Panc1 (cell line): ENCODE measurements around the gene CEMIP. TPM values are rescaled to one million over a fixed set of nuclear protein-coding genes. Genes with fewer than 3 reads are reported as not detected.

Experiments
- ATAC-seq: fragments of 200-7000 bp; cut with Tn5 transposase; 2 replicates; pipeline ENCODE4 v1.9.1; 2020; ENCODE audit warnings: mild to moderate bottlenecking, moderate library complexity
- BruUV-seq: library from RNA; stranded (reverse); fragments of 400-500 nt; replicated peaks from 2 replicates; lab custom pipeline; 2021; lab: Mats Ljungman, UMichigan
- CTCF ChIA-PET: fragments of 300-600 bp; sonication (Branson Sonifier 250); formaldehyde crosslinking; loops from one replicate; lab custom pipeline; 2022; ENCODE audit warnings: antibody characterized with exemption; lab: Charles Lee
- POLR2A ChIA-PET: fragments of 300-600 bp; sonication (Branson Sonifier 250); formaldehyde crosslinking; loops from one replicate; lab custom pipeline; 2022; ENCODE audit warnings: antibody characterized with exemption; lab: Charles Lee
- DNase-seq: peaks from one replicate; pipeline ENCODE4 v3.0.0-alpha.2; 2010; ENCODE audit warnings: low read depth, low spot score
- H3K27ac ChIP-seq: 2 replicates; pipeline ENCODE4 v1.5.1; 2011; ENCODE audit warnings: mild to moderate bottlenecking, low read length, inconsistent platforms
- H3K27me3 ChIP-seq: fragments of 200-500 bp; sonication (Bioruptor generic); 2 replicates; pipeline ENCODE4 v1.6.0; 2014; ENCODE audit warnings: low read length, inconsistent platforms; ENCODE audit not compliant: control insufficient read depth, insufficient read depth
- H3K36me3 ChIP-seq: fragments of 200-500 bp; sonication (Bioruptor generic); 2 replicates; pipeline ENCODE4 v1.5.1; 2014; ENCODE audit warnings: inconsistent platforms, mild to moderate bottlenecking, low read length, moderate library complexity; ENCODE audit not compliant: control insufficient read depth, insufficient read depth
- H3K4me1 ChIP-seq: 2 replicates; pipeline ENCODE4 v1.5.1; 2011; ENCODE audit warnings: inconsistent platforms, mild to moderate bottlenecking, low read length, moderate library complexity; ENCODE audit not compliant: control insufficient read depth, insufficient read depth
- H3K4me3 ChIP-seq, 2 experiments: 2 replicates each; pipeline ENCODE4 v1.5.1; 2011 to 2012; ENCODE audit warnings: low read depth in 2 of 2, low read length in 2 of 2, mild to moderate bottlenecking in 2 of 2, inconsistent platforms in 1 of 2, moderate library complexity in 1 of 2
- H3K9me3 ChIP-seq: fragments of 200-500 bp; sonication (Bioruptor generic); 2 replicates; pipeline ENCODE4 v1.5.1; 2014; ENCODE audit warnings: low read depth, mild to moderate bottlenecking, inconsistent platforms, low read length, moderate library complexity; ENCODE audit not compliant: control insufficient read depth, insufficient read depth
- POLR2AphosphoS5 ChIP-seq: IDR thresholded peaks from 2 replicates; pipeline ENCODE4 v1.6.1; 2012; ENCODE audit warnings: mild to moderate bottlenecking, low read depth, low read length, moderate library complexity
- SIN3A ChIP-seq: IDR thresholded peaks from 2 replicates; pipeline ENCODE4 v1.6.1; 2012; ENCODE audit warnings: low read depth, mild to moderate bottlenecking, low read length, moderate library complexity, borderline replicate concordance; ENCODE audit not compliant: insufficient read depth
- TCF7L2 ChIP-seq: IDR thresholded peaks from 2 replicates; pipeline ENCODE4 v1.6.1; 2011; ENCODE audit warnings: mild to moderate bottlenecking, low read depth, low read length, inconsistent platforms
- in situ Hi-C: cut with HindIII; loops from 2 replicates; pipeline ENCODE4 v1.10.0; 2016; ENCODE audit warnings: low sequenced_read_pairs, low pct_unique_long_range_greater_than_20kb
- intact Hi-C: fragments of 100-400 bp; cut with micrococcal nuclease; formaldehyde crosslinking; loops from one replicate; pipeline ENCODE4 v1.10.0; 2022; ENCODE audit not compliant: unreplicated experiment
- total RNA-seq: library from RNA; stranded (reverse); gene quantifications from one replicate; pipeline ENCODE4 v1.2.1, GENCODE V29; 2021; ENCODE audit not compliant: unreplicated experiment
- TF ChIP-seq, protein P1 (sequence below): fragments of 450-650 bp; IDR thresholded peaks from 2 replicates; pipeline ENCODE4 v1.5.1; 2017; ENCODE audit warnings: mild to moderate bottlenecking
- TF ChIP-seq, protein P2 (sequence below), 2 experiments: IDR thresholded peaks; 2 replicates each; pipeline ENCODE4 v1.6.1; 2011 to 2012; ENCODE audit warnings: low read depth in 2 of 2, control low read depth in 1 of 2, low read length in 1 of 2, mild to moderate bottlenecking in 1 of 2, moderate library complexity in 1 of 2; ENCODE audit not compliant: insufficient read depth in 1 of 2

CEMIP gene
- total RNA-seq, 1 experiment from 2014 or later, result 0.46 TPM

DNA sequence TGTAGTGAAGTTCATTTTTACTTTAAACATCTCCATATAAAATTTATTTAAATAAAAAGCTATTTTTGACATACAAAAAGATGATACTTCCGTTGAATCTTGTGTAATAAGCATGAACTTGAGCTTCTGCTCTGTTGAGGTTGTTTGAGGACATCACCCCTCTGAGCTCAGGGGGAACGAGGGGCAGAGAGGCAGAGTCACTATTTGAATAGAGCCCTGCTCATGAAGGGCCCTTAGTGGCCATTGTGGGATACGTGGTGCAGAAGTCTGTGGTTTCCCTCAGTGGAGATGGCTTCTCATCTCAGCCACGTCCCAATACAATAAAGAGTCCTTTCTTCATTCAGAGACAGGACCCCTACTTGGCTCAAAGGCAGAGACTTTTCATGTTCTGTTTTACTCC is 10.6 kb downstream of the CEMIP start:
- no peaks in the 10 kb centered on the region for H3K36me3 ChIP-seq
- CTCF ChIA-PET, result no interaction called here
- H3K27ac ChIP-seq, result no peak overlapping the region
- no peak for DNase-seq
- H3K9me3 ChIP-seq, result no peaks in the 10 kb centered on the region
- intact Hi-C loops, result no loop called here
- TF ChIP-seq, protein P1, sequence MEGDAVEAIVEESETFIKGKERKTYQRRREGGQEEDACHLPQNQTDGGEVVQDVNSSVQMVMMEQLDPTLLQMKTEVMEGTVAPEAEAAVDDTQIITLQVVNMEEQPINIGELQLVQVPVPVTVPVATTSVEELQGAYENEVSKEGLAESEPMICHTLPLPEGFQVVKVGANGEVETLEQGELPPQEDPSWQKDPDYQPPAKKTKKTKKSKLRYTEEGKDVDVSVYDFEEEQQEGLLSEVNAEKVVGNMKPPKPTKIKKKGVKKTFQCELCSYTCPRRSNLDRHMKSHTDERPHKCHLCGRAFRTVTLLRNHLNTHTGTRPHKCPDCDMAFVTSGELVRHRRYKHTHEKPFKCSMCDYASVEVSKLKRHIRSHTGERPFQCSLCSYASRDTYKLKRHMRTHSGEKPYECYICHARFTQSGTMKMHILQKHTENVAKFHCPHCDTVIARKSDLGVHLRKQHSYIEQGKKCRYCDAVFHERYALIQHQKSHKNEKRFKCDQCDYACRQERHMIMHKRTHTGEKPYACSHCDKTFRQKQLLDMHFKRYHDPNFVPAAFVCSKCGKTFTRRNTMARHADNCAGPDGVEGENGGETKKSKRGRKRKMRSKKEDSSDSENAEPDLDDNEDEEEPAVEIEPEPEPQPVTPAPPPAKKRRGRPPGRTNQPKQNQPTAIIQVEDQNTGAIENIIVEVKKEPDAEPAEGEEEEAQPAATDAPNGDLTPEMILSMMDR, result no peak
- TF ChIP-seq POLR2AphosphoS5, result no peak
- TF ChIP-seq TCF7L2, result no peak
- no peak for TF ChIP-seq SIN3A
- TF ChIP-seq, protein P2, sequence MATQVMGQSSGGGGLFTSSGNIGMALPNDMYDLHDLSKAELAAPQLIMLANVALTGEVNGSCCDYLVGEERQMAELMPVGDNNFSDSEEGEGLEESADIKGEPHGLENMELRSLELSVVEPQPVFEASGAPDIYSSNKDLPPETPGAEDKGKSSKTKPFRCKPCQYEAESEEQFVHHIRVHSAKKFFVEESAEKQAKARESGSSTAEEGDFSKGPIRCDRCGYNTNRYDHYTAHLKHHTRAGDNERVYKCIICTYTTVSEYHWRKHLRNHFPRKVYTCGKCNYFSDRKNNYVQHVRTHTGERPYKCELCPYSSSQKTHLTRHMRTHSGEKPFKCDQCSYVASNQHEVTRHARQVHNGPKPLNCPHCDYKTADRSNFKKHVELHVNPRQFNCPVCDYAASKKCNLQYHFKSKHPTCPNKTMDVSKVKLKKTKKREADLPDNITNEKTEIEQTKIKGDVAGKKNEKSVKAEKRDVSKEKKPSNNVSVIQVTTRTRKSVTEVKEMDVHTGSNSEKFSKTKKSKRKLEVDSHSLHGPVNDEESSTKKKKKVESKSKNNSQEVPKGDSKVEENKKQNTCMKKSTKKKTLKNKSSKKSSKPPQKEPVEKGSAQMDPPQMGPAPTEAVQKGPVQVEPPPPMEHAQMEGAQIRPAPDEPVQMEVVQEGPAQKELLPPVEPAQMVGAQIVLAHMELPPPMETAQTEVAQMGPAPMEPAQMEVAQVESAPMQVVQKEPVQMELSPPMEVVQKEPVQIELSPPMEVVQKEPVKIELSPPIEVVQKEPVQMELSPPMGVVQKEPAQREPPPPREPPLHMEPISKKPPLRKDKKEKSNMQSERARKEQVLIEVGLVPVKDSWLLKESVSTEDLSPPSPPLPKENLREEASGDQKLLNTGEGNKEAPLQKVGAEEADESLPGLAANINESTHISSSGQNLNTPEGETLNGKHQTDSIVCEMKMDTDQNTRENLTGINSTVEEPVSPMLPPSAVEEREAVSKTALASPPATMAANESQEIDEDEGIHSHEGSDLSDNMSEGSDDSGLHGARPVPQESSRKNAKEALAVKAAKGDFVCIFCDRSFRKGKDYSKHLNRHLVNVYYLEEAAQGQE (IDR thresholded peaks at IDR 0.05; ENCODE audit: insufficient read depth in 1 of 2, low read depth in 2 of 2, low read length in 1 of 2), result no peak
- H3K4me1 ChIP-seq, result no peaks in the 10 kb centered on the region
- in situ Hi-C loops, result no loop called here
- peaks cover 28% of the 10 kb centered on the region for H3K27me3 ChIP-seq
- no peak for ATAC-seq
- H3K4me3 ChIP-seq, result no peak overlapping the region
- POLR2A ChIA-PET, result no interaction called here
- no TSS peak for BruUV-seq

DNA sequence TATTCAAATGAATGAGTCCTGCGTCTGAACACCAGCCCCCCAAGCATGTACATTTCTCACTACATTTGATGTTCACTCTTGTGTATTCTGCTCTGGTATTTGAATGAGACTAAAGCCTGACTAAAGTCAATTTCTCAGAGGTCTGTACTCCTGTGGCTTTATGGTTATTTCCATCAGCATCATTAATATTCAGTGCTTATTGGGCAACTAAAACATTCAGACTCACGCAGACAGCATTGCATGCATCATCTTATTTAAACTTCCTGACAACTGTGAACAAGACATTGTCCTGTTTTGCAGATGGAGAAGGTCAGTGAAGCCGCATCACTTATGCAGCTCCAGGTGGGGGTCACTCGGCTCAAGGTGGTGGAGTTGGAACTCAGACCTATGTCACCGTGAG is 11.1 kb downstream of the CEMIP start:
- no peaks in the 10 kb centered on the region for H3K4me1 ChIP-seq
- in situ Hi-C loops, result no loop called here
- ChIA-PET CTCF (no interaction called here), POLR2A (no interaction called here)
- DNase-seq (no peak), ATAC-seq (no peak)
- intact Hi-C loops, result no loop called here
- H3K9me3 ChIP-seq, result no peaks in the 10 kb centered on the region
- peaks cover 25% of the 10 kb centered on the region for H3K27me3 ChIP-seq
- H3K36me3 ChIP-seq, result no peaks in the 10 kb centered on the region
- H3K27ac ChIP-seq, result no peak overlapping the region
- BruUV-seq, result no TSS peak
- H3K4me3 ChIP-seq, result no peak overlapping the region
- TF ChIP-seq POLR2AphosphoS5, result no peak
- TF ChIP-seq TCF7L2, result no peak
- TF ChIP-seq, protein P2 (IDR thresholded peaks at IDR 0.05; ENCODE audit: insufficient read depth in 1 of 2, low read depth in 2 of 2, low read length in 1 of 2), result no peak
- TF ChIP-seq, protein P1, result no peak
